ENCODE results near the gene ZNF160. TPM values are rescaled to one million over a fixed set of nuclear protein-coding genes. Genes with fewer than 3 reads are reported as not detected.

Gene ZNF160
- total RNA-seq (2011; cell fraction: chromatin; rRNA removed; ENCODE audit: low replicate concordance) = 129 and 221 TPM in 2 replicates
- total RNA-seq (2011; cell fraction: nucleolus; rRNA removed) = 76.2 and 97.5 TPM in 2 replicates
- 145 and 157 TPM in 2 replicates for total RNA-seq (2011; cell fraction: nucleoplasm; rRNA removed)
- total RNA-seq (2014; rRNA removed) (8.7 and 12.0 TPM in 2 replicates), total RNA-seq (2014; rRNA removed; fragmentation: Illumina TruSeq; extraction: Trizol) (17.6 and 19.1 TPM in 2 replicates), total RNA-seq (2015; rRNA removed; fragmentation: Illumina TruSeq; extraction: Trizol) (12.4 and 13.0 TPM in 2 replicates), total RNA-seq (2021) (11.6 and 11.8 TPM in 2 replicates), polyA plus RNA-seq (2011; rRNA removed) (21.3 and 22.1 TPM in 2 replicates), polyA plus RNA-seq (2014; fragmentation: Illumina TruSeq; extraction: Trizol) (13.4 and 14.9 TPM in 2 replicates), polyA plus RNA-seq (2014; fragmentation: Nextera tagmentation; extraction: Ambion mirVana) (1 to 10 TPM; 3.6 to 7.5 TPM), polyA plus RNA-seq (2014; rRNA removed) (7.3 and 10.3 TPM in 2 replicates), polyA minus RNA-seq (2011; rRNA and poly(A)+ RNA removed) (46.8 and 49.8 TPM in 2 replicates), Bru-seq, nascent RNA (percentile 78 among the genes with signal in this experiment), BruChase-seq, experiment 1, labeled RNA remaining after a 2-hour chase (percentile 83 among the genes with signal in this experiment), BruChase-seq, experiment 2, labeled RNA remaining after a 6-hour chase (percentile 85 among the genes with signal in this experiment)
- 6.9 and 12.9 TPM in 2 replicates for polyA plus RNA-seq (2011; cell fraction: cytosol; rRNA removed)
- polyA plus RNA-seq (2011; cell fraction: nucleus; rRNA removed) = 34.0 and 38.4 TPM in 2 replicates
- polyA plus RNA-seq (2012) = 9.6 and 10.9 TPM in 2 replicates
- 16.9 and 19.5 TPM in 2 replicates for polyA minus RNA-seq (2011; cell fraction: cytosol; rRNA and poly(A)+ RNA removed)
- 31.4 and 44.3 TPM in 2 replicates for polyA minus RNA-seq (2011; cell fraction: nucleus; rRNA and poly(A)+ RNA removed)
- long read RNA-seq, experiment 1, full-length matches to known transcripts = 22 of 43 reads
- long read RNA-seq, experiment 1, partial matches to known transcripts = 7 of 43 reads
- long read RNA-seq, experiment 1, other reads (novel, unspliced or antisense) = 14 of 43 reads
- long read RNA-seq, experiment 2, full-length matches to known transcripts = 2 of 8 reads
- long read RNA-seq, experiment 2, partial matches to known transcripts = 0 of 8 reads
- long read RNA-seq, experiment 2, other reads (novel, unspliced or antisense) = 6 of 8 reads
- long read RNA-seq, experiment 3, partial matches to known transcripts = 0 of 3 reads
- long read RNA-seq, experiment 3, other reads (novel, unspliced or antisense) = 3 of 3 reads

DNA sequence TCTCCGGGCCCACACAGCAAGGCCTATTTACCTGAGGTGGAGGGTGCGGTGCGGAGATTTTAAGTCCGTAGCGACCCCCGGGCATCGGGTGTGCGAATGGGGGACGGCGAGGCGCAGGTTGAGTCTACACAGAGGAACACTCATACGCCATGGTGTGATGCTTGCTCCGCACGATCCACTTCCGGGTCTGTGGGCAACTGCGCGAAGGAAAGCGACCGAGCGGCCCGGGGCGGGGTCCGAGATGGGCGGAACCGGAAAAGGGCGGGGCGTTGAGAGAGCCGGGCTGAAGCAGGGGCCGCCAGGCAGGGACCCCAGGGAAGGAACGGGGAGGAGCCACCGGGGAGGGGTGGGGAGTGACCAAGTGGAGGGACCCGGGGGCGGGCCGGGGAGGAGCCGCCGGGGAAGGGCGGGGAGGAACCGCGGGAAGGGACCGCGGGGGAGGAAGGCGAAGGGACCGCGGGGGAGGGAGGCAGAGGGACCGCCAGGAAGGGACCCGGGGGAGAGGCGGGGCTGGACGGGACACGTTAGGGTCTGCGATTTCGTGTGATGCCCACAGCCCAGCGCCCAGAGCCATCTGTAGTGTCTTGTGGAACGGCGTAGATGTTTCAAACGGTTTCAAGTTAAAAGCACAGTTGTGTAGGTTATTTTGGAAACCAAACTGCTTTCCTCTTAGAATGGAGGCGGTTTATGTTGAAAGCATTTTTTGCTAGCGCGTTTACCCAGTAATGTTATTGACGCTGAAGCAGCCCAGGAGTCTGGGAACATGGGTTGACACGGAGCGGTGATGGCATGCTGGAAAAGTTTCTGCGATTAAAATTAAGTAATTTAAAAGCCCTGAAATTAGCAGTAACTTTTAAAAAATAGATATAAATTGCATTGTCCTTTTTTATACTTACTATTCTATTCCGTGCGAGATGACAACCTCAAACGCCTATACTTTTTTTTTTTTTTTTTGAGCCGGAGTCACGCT is at the start of gene ZNF160:
Gene ZNF160, minus strand, starts transcription at position 189 of the 970 bp plus-strand sequence. CDS start 17,146 bp downstream, outside the sequence.
- Histone ChIP-seq H3K27ac (ENCODE audit: extremely low read depth, low read depth, low read length) (peak within 1 kb of the TSS; percentile 88), H3K27me3 (ENCODE audit: control insufficient read depth in 2 of 2, insufficient read depth in 2 of 2, low read length in 2 of 2) (peaks cover 0 to 10% of the 10 kb centered on the region in 2 experiments; a peak in 1 of 5 replicates), H2AFZ (ENCODE audit: low read depth, low read length) (peak within 1 kb of the TSS; percentile 98), H3K4me2 (ENCODE audit: insufficient read depth, low read length) (peak within 1 kb of the TSS; percentile 91), H3K9ac (ENCODE audit: insufficient read depth in 1 of 2, low read depth in 2 of 2, low read length in 2 of 2) (peak within 1 kb of the TSS; percentile 87 to 95), H3K9me1 (ENCODE audit: control insufficient read depth, insufficient read depth, low read length) (no peaks in the 10 kb centered on the region), H3K36me3 (ENCODE audit: control insufficient read depth, insufficient read depth, low read length) (peaks cover 4% of the 10 kb centered on the region; the same call in 2 of the 3 replicates), H3K79me2 (ENCODE audit: control insufficient read depth, insufficient read depth, low read length) (peaks cover 45% of the 10 kb centered on the region), H3K4me3 (peak within 1 kb of the TSS; percentile 75), H3K4me1 (replicated peaks in 1 of 2; ENCODE audit: control insufficient read depth in 2 of 2, insufficient read depth in 2 of 2, low read length in 2 of 2) (peaks cover 9 to 18% of the 10 kb centered on the region in 2 experiments; a peak in 4 of 5 replicates), H3K9me3 (replicated peaks; ENCODE audit: control insufficient read depth, insufficient read depth, low read depth, low read length) (no peaks in the 10 kb centered on the region), H4K20me1 (replicated peaks; ENCODE audit: control insufficient read depth, insufficient read depth, low read length) (0 out of 2 replicates have a peak, but pooled peaks cover 4% of the 10 kb centered on the region)
- BruUV-seq (replicated peaks) = no TSS peak
- ChIA-PET CTCF (ENCODE audit: low intra/inter-chr PET ratio) (no interaction called here), POLR2A (no interaction called here)
- DNase-seq (ENCODE audit: extremely low read depth in 1 of 4, low spot score in 3 of 4) (peak; percentile 98 to 100 (median 100)), ATAC-seq (peak; percentile 98), FAIRE-seq (peak; percentile 96)
- WGBS (ENCODE audit: insufficient coverage, low coverage, missing lambda C conversion rate) = 7% methylated on average over 42 of the region's 67 CpGs
- intact Hi-C loops (cut with micrococcal nuclease) = no loop called here
- in situ Hi-C loops (cut with MboI) = no loop called here
- TF ChIP-seq MYC (IDR thresholded peaks at IDR 0.05; ENCODE audit: low read depth, low read length) (peak; percentile 50; the same call in 1 of the 2 replicates), MYC (CRISPR knock-in tag; IDR thresholded peaks at IDR 0.05; ENCODE audit: borderline replicate concordance, low read depth) (no peak), IFI16 (CRISPR knock-in tag; IDR thresholded peaks at IDR 0.05) (no peak), ZNF23 (CRISPR knock-in tag; IDR thresholded peaks at IDR 0.05) (no peak), CAMTA2 (CRISPR knock-in tag; conservative IDR thresholded peaks at IDR 0.05) (no peak), POLR2AphosphoS2 (IDR thresholded peaks at IDR 0.05; ENCODE audit: low read length) (no peak), TOE1 (IDR thresholded peaks at IDR 0.05; ENCODE audit: borderline replicate concordance) (0 out of 2 replicates have a peak, but pooled peaks have one; percentile 15), TOE1 (CRISPR knock-in tag; IDR thresholded peaks at IDR 0.05; ENCODE audit: borderline replicate concordance, low read depth) (no peak), GTF2E2 (tag; IDR thresholded peaks at IDR 0.05) (no peak), KLF1 (tag; IDR thresholded peaks at IDR 0.05) (0 out of 2 replicates have a peak, but pooled peaks have one; percentile 48)

Measured in K562 (cell line).